Activated CD4-positive, alpha-beta T cell treated with anti-CD3 and anti-CD28 coated beads, Interleukin-2, amount 50 U/mL, for 1 hour (primary cell): ENCODE measurements around the gene PHF2.

ENCODE experiments used
- DNase-seq: peaks from one replicate; pipeline ENCODE4 v3.0.0-alpha.2; 2020

The PHF2 gene

DNA sequence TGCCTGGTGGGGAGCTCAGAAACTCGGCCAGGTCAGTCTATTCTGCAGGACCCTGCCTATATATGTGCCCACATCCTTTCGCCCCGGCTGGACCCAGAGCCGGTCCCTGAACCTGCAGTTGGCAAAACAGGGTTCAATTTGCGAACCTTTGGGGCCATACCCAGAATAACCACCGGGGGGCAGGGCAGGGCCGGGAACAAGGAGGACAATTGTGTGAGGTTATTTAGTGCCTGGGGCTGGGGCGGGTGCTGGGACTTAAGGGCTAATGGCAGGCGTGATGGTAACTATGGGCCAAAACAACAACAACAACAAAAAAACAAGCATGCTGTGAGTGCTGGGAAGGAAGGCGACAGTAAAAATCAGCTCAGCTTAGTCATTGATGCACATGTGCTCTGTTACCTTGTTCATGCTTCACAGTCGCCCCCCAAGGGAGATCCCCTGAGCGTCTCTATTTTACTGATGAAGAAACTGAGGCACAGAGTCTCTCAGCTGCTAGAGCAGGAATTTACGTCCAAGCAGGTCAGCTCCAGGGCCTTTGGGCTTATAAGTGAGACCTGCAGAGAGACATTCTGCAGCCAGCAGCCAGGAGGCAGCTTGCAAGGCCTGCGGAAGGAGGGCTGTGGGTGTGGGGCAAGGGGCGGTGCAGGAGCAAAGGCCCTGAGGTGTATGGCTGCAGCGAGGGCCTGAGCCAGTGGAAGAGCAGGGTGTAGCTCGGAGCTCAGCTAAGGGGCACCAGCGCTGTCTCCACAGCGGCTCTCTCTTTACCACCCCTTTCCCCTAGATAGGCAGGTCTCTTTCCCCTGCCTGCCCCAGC lies 106.0 kb downstream of the PHF2 start:
- DNase-seq: peak; percentile 57

DNA sequence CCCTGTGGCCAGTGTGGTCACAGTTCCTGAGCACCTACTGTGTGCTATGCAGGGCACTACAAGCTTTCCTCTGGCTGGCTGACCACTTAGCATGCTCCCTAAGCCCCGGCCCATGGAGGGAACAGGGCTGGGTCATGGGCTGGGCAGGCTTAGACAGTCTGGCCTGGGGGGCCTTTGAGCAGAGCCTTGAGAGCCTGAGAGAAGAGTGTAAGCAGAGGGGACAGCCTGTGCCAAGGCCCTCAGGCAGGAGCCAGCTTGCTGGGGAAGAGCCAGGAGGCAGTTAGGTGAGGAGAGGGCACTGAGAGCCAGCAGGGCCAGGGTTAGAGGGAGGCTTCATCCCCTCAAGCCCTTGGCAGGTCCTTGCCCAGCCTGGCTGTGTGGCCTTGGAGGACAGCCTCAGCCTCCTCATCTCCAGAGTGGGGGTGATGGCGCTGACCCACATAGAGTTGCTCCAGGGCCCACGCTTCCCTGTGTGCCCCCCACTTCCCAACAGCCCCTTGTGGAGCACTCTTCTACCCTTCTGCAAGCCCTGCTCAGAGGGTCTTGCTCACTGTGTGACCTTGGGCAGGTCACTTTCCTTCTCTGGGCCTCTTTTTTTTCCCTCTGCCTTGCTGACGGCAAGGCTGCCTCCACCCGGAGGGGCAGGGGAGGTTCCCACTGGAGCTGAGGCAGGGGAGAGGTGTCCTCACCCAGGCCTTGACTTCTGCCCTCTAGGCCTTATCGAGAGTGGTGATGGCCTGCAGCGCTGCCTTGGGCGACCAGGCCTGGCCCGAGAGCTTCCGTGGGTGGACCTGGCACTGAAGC lies 107.1 kb downstream of the PHF2 start:
- no peak for DNase-seq

DNA sequence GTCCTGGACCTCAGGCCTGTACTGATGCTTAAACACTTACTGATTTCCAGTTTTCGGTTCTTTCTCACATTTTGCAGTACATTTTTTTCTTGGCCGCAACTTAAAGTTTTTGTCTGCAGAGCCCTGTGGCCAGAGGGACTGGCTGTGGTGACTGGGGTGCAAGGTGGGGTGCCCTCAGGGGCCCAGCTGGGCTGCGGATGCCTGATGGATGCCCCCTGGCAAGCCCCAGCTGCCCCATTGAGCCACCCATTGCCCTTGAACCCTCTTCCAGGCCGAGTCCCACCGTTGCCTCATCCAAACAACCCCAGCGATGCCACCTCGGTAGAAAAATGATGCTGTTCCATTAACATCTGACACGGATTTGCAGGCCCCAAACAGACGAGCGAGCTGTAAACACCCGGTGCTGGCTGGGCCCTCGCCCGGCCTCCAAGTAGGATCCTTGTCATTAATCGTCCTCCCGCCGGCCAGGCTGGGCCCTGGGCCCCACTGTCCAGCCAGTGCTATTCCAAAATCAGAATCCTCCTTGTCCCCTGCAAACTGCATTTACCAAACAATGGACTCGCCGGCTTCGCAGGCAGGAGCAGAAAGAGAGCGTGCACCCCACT lies 107.9 kb downstream of the PHF2 start:
- no peak for DNase-seq

GRCh38 chr9:93684806-93685543 lies 108.6 kb downstream of the PHF2 start:
- no peak for DNase-seq

DNA sequence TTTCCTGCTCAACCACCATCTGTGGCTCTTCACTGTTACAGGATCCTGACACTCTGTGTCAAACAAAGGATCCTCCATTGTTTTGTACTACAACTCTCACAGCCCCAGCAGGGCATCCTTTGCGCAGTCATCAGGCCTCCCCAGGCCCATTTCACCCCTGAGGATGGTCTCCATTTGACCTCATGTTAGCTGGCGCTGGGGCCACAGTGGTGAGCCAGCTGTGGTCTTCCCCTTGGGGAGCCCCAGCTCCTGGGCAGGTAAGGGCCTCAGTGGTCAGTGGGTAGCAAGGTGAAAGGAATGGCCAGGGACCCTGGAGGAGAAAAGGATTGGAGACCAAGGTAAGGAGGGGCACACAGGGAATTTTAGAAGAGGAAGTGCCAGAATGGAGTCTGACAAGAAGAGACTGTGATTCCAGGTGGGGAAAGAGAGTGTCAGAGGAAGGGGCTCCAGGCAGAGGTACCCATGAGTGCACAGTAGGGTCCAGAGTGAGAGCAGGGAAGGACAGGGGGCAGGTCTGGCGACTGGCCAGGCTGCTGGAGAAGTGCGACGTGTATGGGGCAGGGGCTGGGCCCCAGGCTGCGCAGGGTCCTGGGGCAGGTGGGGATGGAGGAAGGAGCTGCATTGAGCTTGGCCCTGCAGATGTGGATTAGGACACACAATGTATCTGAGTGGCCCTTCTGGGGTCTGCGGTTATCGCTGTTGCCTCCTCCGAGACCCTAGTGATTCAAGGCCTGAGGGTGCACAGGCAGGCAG lies 109.9 kb downstream of the PHF2 start:
- DNase-seq: no peak

- DNase-seq: no peak
Measured at GRCh38 chr9:93686880-93687236, 110.5 kb downstream of the PHF2 start.

DNA sequence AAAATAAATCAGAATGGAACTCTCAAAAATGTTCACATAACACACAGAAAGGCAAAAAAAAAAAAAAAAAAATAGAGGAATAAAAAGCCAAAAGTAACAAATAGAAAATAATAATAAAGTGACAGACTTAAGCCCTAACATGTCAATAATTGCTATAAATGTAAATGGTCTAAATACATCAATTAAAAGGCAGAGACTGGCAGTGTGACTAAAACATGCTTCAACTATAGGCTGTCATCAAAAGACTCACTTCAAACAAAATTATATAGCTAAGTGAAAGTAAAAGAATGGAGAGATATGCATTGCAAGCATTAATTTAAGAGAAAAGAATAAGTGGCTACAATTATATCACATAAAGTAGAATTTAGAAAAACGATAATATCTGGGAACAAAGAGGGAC lies 114.2 kb downstream of the PHF2 start:
- DNase-seq: no peak

DNA sequence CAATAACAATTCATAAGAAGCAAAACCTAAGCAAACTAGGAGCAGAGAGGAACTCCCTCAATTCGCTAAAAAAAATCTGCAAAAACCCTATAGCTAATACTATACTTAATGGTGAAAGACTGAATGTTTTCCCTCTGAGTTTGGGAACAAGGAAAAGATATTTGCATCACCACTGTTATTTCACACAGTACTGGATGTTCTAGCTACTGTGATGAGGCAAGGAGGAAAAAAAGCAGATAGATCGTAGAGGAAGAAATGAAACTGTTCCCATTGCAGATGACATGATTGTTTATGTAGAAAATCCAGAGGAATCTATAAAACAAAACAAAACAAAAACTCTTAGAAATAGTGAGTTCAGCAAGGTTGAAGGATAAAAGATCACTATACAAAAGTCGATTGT lies 116.7 kb downstream of the PHF2 start:
- no peak for DNase-seq

GRCh38 chr9:93697352-93698139 lies 121.2 kb downstream of the PHF2 start:
- no peak for DNase-seq

DNA sequence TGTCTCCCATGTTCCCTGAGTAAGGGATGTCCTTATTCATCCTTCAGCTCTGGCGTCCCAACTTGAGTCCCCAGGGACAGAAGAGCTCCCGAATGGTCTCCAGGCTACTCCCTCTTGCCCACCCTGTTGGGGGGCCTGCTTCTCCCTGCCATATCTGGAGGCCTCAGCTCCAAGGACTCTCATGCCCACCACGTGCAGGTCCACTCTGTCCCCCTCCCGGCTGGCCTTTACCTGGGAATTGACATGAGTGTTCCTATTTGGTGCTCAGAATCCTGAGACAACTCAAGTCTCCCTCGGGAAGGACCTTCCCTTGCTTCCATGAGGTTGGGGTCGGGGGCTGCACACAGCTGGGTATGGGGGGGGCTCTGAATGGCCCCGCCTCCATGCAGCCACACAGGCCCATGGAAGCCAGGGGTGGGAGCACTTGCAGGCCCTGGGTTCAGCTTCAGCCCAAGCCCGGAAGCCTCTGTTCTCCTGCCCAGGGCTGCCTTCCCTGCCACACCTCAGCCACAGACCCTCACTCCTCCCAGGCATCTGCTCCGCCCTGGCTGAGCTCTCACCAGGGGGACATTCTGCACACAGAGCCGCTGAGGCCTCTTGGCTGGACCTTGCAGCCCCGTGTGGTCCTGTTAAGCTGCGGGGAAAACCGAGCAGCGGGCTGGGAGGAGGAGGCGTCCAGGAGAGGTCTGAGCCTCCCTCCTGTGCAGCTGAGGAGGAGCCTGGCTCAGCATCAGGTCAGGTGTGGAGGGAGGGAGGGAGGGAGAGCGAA lies 121.9 kb downstream of the PHF2 start:
- no peak for DNase-seq

GRCh38 chr9:93699650-93700049 lies 123.3 kb downstream of the PHF2 start:
- DNase-seq: no peak

GRCh38 chr9:93701494-93702218 lies 125.3 kb downstream of the PHF2 start:
- no peak for DNase-seq

DNA sequence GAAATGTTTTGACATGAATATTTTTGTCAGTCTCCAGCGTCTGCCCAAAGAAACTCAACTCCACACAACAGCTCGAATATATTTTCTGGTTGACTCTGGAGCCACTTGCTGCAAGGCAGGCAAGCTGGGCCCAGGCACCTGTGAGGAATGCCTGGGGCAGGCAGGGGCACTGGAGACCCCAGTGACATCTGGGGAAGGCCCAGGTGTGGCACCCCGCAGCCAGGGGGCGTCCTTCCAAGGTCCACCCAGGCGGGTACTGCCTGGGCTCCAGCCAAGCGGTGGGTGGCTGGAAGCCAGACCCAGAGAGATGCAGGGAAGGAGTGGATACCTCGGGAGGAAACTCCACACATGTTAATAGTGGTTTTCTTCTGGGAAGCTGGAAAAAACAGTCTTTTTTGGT lies 125.9 kb downstream of the PHF2 start:
- no peak for DNase-seq

GRCh38 chr9:93708289-93708986 lies 132.1 kb downstream of the PHF2 start:
- no peak for DNase-seq

DNA sequence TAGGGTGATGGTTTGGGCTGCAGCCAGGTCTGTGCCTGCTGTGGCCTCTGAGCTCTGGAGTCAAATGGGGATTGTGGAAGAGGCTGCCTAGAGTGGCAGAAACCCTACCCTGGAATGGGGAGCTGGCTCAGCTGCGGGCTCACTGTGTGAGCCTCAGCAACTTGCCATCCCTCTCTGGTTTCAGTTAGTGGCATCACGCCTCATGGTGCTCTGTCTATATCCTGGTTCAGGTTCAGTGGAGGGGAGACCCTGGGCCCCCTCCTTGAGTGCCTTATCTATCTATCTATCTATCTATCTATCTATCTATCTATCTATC lies 132.6 kb downstream of the PHF2 start:
- DNase-seq: no peak

- no peak for DNase-seq
Measured at GRCh38 chr9:93709600-93710369, 133.4 kb downstream of the PHF2 start.

- DNase-seq: no peak
Measured at GRCh38 chr9:93710370-93710723, 134.0 kb downstream of the PHF2 start.

DNA sequence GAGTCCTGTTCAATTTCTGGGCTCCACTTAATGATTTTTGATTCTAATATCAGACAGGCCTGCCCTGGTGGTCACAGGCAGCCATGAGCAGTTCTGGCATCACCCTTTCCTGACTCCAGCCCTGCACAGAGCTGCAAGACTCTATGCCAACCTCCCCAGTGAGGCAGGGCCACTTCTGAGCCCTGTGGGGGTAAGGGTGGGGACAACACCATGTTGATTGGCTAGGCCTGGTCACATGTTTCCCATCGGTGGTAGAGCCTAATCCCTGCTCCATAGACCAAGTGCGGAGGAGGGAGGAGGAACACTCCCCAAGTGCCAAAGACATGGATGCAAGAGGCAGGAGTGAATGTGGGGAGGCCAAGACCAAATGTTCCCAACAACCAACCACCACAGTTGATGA lies 134.6 kb downstream of the PHF2 start:
- no peak for DNase-seq

GRCh38 chr9:93712896-93713295 lies 136.5 kb downstream of the PHF2 start:
- no peak for DNase-seq
